ENCODE measurements around the gene CLDN25. TPM values are rescaled to one million over a fixed set of nuclear protein-coding genes. Genes with fewer than 3 reads are reported as not detected.

Gene CLDN25
- total and polyA plus RNA-seq, 12 donors: not detected

- Histone ChIP-seq H3K4me3 (no peak overlapping the region), H3K36me3 (peaks cover 0 to 100% (median 39%) of the 10 kb centered on the region in 9 donors), H3K27ac (no peak overlapping the region), H3K9me3 (no peaks in the 10 kb centered on the region), H3K4me1 (peaks cover 0 to 10% (median 0%) of the 10 kb centered on the region in 9 donors), H3K27me3 (no peaks in the 10 kb centered on the region)
- no peak for TF ChIP-seq CTCF (IDR thresholded peaks at IDR 0.05)
- DNase-seq: no peak
- intact Hi-C loops (cut with DNase I): no loop called here
- ATAC-seq: no peak
- WGBS, 2 donors: 98 to 99% methylated on average over 3 of the region's 3 CpGs
These were observed 38.8 kb downstream of the CLDN25 start for GRCh38 chr11:113818426-113818825.

- TF ChIP-seq CTCF (IDR thresholded peaks at IDR 0.05): no peak
- peaks cover 0 to 100% (median 36%) of the 10 kb centered on the region in 9 donors for H3K36me3 ChIP-seq
- no peaks in the 10 kb centered on the region for H3K9me3 ChIP-seq
- DNase-seq (no peak), ATAC-seq (no peak)
- H3K27ac ChIP-seq: no peak overlapping the region
- H3K4me3 ChIP-seq: no peak overlapping the region
- H3K4me1 ChIP-seq: peaks cover 0 to 10% (median 0%) of the 10 kb centered on the region in 9 donors
- intact Hi-C loops (cut with DNase I): no loop called here
- no peaks in the 10 kb centered on the region for H3K27me3 ChIP-seq
- 96 to 97% methylated on average over 3 of the region's 3 CpGs for WGBS, 2 donors
These were observed 47.9 kb downstream of the CLDN25 start for GRCh38 chr11:113827477-113827876.

DNA sequence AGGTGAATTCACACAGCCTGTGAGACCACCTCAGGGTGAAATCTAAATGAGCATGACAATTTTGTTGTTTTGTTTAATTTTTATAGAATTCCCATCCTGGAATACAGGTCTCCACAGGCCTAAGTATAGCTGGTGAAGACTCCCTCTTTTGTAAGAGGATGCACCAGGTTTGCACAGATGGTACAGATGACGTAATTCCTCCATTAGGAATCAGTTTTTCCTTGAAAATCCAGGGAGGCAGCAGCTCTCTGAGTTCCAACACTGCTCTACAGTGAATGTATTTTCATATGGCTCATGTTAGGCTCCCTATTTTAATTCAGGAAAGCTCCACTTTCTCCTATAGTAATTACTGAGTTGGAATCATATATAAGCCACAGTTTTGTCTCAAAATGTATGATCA, 48.6 kb downstream of the CLDN25 start:
- intact Hi-C loops (cut with DNase I): no loop called here
- peaks cover 0 to 10% (median 0%) of the 10 kb centered on the region in 9 donors for H3K4me1 ChIP-seq
- 98 to 100% methylated on average over 1 of the region's 1 CpG for whole genome bisulfite sequencing, 2 donors
- no peak overlapping the region for H3K4me3 ChIP-seq
- DNase-seq: no peak
- peaks cover 0 to 100% (median 32%) of the 10 kb centered on the region in 9 donors for H3K36me3 ChIP-seq
- no peaks in the 10 kb centered on the region for H3K27me3 ChIP-seq
- ATAC-seq: no peak
- H3K27ac ChIP-seq: no peak overlapping the region
- no peak for TF ChIP-seq CTCF (IDR thresholded peaks at IDR 0.05)
- no peaks in the 10 kb centered on the region for H3K9me3 ChIP-seq

GRCh38 chr11:113829751-113830150, 50.2 kb downstream of the CLDN25 start:
- H3K9me3 ChIP-seq: no peaks in the 10 kb centered on the region
- peaks cover 0 to 100% (median 42%) of the 10 kb centered on the region in 9 donors for H3K36me3 ChIP-seq
- WGBS, 2 donors: 84 to 87% methylated on average over 2 of the region's 2 CpGs
- DNase-seq: no peak
- no peak for ATAC-seq
- H3K4me1 ChIP-seq: peaks cover 0 to 10% (median 0%) of the 10 kb centered on the region in 9 donors
- H3K27ac ChIP-seq: no peak overlapping the region
- intact Hi-C loops (cut with DNase I): no loop called here
- no peak overlapping the region for H3K4me3 ChIP-seq
- TF ChIP-seq CTCF (IDR thresholded peaks at IDR 0.05): no peak
- H3K27me3 ChIP-seq: no peaks in the 10 kb centered on the region

Other genes with a start within 250 kb of the CLDN25 start
- 1 to 10 TPM in 1 of 10 donors, under 1 TPM in 9; 0.39 to 1.9 (median 0.48) TPM for gene TMPRSS5, start 73.5 kb upstream of the CLDN25 start, total RNA-seq
- 1 to 10 TPM in 1 of 2 donors, under 1 TPM in 1; 0.36 to 1.9 TPM for gene TMPRSS5, start 73.5 kb upstream of the CLDN25 start, polyA plus RNA-seq
- gene ZW10, start 6.1 kb upstream of the CLDN25 start, total RNA-seq: 10 to 100 TPM in 2 of 10 donors, 1 to 10 TPM in 8; 7.5 to 11.4 (median 9.3) TPM
- 1 to 10 TPM; 2.2 to 6.9 TPM for gene ZW10, start 6.1 kb upstream of the CLDN25 start, polyA plus RNA-seq
- 100 to 1,000 TPM in 9 of 10 donors, 10 to 100 TPM in 1; 72.2 to 174 (median 136) TPM for gene USP28, start 95.8 kb downstream of the CLDN25 start, total RNA-seq
- gene USP28, start 95.8 kb downstream of the CLDN25 start, polyA plus RNA-seq: 10 to 100 TPM; 29.2 to 43.9 TPM
- not detected for gene HTR3B, start 125.0 kb downstream of the CLDN25 start, total RNA-seq
- not detected for gene HTR3B, start 125.0 kb downstream of the CLDN25 start, polyA plus RNA-seq
- gene HTR3A, start 195.3 kb downstream of the CLDN25 start, total RNA-seq: under 1 TPM in 1 of 10 donors, not detected in 9; 0.16 TPM
- gene HTR3A, start 195.3 kb downstream of the CLDN25 start, polyA plus RNA-seq: under 1 TPM in 1 of 2 donors, not detected in 1; 0.07 TPM

All from heart right ventricle (tissue), 16 donors.